GM19324 (cell line): ENCODE data around the gene AGAP9.
"Not testable (repeated sequence)": the region's sequence is repeated elsewhere in the genome, so short reads cannot be mapped to it uniquely, and the experiment has no call there.

Source experiments
- ATAC-seq: cut with Tn5 transposase; IDR thresholded peaks from one replicate; pipeline ENCODE4 v1.9.1; 2021; ENCODE audit warnings: mild to moderate bottlenecking, moderate library complexity; ENCODE audit not compliant: unreplicated experiment, low FRiP score

The AGAP9 gene

GRCh38 chr10:47458466-47459154, 64.8 kb downstream of the AGAP9 start:
- no peak for ATAC-seq

- ATAC-seq, result no peak
Observed at GRCh38 chr10:47457826-47458225, 65.6 kb downstream of the AGAP9 start.

GRCh38 chr10:47457528-47457820, 66.0 kb downstream of the AGAP9 start:
- no peak for ATAC-seq

- no peak for ATAC-seq
Observed at GRCh38 chr10:47456794-47457527, 66.5 kb downstream of the AGAP9 start.

- no peak for ATAC-seq
Observed at GRCh38 chr10:47456079-47456785, 67.2 kb downstream of the AGAP9 start.

GRCh38 chr10:47455350-47456078, 67.9 kb downstream of the AGAP9 start:
- ATAC-seq, result not testable (repeated sequence)

GRCh38 chr10:47454780-47455058, 68.7 kb downstream of the AGAP9 start:
- no peak for ATAC-seq

- ATAC-seq, result no peak
Observed at GRCh38 chr10:47454008-47454779, 69.2 kb downstream of the AGAP9 start.

- no peak for ATAC-seq
Observed at GRCh38 chr10:47453141-47454007, 70.1 kb downstream of the AGAP9 start.

GRCh38 chr10:47452495-47453140, 70.8 kb downstream of the AGAP9 start:
- no peak for ATAC-seq

GRCh38 chr10:47451998-47452494, 71.4 kb downstream of the AGAP9 start:
- ATAC-seq, result no peak
